CD4-positive, alpha-beta T cell treated with Interleukin-6 for 4 hours (primary cell): ENCODE results near the gene FAM83E.
"Not testable (repeated sequence)": the region's sequence is repeated elsewhere in the genome, so short reads cannot be mapped to it uniquely, and the experiment has no call there.

Experiments
- DNase-seq: peaks from one replicate; pipeline ENCODE4 v3.0.0-alpha.2; 2020; ENCODE audit warnings: mixed read lengths

FAM83E gene

DNA sequence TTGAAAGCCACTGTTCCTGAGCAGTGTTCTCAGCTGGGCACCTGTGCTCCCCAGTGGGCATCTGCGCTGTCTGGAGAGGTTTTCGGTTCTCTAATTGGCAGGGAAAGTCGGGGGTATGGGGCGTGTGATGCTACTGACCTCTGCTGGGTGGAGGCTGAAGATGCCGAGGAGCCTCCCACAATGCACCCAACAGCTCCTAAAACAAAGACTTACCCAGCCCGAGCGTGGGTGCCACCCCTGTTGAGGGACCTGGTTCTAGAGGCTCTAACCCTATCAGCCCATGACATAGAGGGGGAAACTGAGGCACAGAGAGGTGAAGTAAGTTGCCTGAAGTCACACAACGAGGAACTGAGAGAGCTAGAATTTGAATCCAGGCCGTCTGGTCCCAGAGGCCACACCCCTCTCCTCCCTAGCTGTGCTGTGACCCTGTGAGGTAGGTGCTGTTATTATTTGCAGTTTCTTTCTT, 6.0 kb downstream of the FAM83E start:
- DNase-seq, result peak; percentile 72

DNA sequence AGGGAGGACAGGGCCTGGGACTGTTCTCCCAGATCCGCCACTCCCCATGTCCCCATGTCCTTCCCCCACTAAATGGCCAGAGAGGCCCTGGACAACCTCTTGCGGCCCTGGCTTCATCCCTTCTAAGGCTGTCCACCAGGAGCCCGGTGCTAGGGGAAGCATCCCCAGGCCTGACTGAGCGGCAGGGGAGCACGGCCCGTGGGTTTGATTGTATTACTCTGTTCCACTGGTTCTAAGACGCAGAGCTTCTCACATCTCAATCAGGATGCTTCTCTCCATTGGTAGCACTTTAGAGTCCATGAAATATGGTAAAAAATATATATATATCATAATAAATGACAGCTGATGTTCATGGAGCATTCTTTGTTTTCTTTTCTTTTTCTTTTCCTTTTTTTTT, 7.5 kb downstream of the FAM83E start:
- no peak for DNase-seq

DNA sequence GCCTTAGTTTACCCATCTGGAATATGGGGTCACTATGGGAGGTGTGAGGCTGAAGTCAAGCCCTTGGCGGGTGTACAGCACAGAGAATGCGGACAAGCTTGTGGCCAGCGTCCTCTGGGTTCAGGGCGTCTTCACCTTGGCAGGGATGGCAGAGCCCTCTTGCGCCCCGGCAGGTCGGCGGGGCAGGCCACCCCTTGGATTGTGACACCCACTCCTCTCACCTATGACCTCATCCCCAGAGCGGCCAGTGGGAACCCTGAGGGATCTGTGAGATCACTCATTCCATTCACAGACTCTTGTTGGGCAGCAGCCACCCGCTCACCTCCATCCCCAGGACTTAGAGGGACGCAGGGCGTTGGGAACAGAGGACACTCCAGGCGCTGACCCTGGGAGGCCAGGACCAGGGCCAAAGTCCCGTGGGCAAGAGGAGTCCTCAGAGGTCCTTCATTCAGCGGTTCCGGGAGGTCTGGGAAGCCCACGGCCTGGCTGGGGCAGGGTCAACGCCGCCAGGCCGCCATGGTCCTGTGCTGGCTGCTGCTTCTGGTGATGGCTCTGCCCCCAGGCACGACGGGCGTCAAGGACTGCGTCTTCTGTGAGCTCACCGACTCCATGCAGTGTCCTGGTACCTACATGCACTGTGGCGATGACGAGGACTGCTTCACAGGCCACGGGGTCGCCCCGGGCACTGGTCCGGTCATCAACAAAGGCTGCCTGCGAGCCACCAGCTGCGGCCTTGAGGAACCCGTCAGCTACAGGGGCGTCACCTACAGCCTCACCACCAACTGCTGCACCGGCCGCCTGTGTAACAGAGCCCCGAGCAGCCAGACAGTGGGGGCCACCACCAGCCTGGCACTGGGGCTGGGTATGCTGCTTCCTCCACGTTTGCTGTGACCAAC, 8.2 kb downstream of the FAM83E start, which contains the start of gene SPACA4:
Gene SPACA4, plus strand, starts transcription at position 280 of the 896 bp plus-strand sequence. Its CDS starts 237 bp downstream, at position 517.
- DNase-seq, result no peak

DNA sequence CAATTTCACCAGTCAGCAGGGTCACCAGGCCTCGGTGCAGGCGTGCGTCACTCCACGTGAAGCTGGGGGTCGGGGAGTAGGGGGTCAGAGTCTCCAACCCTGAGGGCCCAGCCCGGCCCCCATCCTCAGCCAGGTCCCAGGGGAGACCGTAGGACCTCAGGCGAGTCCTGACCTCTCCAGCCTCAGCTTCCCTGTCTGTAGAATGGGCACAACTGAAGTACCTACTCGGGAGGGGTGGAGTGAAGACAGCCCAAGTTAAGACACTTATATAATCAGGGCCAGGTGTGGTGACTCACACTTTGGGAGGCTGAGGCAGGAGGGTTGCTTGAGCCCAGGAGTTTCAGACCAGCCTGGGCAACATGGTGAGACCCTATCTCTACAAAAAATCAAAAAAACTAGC, 11.0 kb downstream of the FAM83E start:
- DNase-seq, result no peak

DNA sequence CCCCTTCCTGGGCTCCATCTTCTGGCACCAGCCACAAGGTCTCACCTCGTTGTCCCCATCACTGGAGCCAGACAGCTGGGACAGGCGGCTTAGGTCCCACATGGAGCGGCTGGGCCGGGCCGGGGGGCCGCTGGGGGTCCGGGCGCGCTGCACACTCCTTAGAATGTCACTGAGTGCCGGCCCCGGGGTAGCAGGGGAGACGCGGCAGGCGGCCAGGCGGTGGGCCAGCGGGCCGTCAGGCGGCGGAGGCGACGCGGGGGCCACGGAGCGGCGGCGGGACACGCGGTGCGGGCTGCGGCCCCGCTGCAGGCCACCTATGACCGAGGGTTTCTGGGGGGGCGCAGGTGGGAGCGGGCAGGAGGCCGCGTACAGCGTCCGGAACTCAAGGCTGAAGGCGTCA, 11.4 kb downstream of the FAM83E start:
- no peak for DNase-seq

DNA sequence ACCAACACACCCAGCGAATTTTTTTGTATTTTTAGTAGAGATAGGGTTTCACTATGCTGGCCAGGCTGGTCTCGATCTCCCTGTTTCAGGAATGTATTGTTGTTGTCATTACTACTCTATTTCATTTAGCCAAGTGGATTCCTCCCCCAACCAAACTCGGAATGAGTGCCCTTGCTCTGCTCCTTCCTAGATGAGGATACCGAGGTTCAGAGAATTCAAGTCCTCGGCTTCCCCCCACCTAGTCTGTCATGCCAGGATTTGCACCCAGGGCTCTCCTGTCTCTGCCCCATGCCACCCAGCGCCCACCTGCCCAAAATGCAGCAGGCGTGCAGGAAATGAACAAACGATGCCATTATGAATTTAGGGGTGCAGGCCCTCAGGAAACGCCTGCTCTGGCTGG, 11.9 kb downstream of the FAM83E start:
- DNase-seq, result no peak

DNA sequence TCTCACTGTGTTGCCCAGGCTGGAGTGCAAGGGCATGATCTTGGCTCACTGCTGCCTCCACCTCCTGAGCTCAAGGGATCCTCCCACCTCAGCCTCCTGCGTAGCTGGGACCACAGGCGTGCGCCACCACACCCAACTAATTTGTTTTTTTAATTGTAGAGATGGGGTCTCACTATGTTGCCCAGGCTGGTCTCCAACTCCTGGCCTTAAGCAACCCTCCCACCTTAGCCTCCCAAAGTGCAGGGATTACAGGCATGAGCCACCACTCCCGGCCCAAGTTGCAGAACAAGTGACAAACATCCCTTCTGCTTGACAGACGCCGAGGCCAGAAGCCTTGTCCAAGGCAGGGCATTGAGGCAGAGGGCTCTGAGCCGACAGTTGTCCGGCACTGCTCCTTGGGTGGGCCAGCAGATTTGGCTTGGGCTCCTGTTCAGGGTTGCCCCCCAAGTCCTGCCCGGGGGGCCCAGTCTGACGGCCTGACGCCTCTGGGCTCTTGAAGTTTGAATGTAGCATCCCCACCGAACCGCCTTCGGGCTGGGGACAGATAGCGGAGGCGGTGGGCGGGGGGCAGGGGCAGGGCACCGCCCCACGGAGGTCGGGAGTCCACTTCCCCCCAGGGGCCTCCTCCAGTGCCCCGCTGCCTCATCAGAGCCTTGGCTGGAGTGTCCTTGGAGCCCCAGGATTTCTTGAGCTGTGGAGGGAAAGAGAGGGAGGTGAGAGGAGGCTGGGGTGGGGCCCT, 14.0 kb downstream of the FAM83E start:
- no peak for DNase-seq

DNA sequence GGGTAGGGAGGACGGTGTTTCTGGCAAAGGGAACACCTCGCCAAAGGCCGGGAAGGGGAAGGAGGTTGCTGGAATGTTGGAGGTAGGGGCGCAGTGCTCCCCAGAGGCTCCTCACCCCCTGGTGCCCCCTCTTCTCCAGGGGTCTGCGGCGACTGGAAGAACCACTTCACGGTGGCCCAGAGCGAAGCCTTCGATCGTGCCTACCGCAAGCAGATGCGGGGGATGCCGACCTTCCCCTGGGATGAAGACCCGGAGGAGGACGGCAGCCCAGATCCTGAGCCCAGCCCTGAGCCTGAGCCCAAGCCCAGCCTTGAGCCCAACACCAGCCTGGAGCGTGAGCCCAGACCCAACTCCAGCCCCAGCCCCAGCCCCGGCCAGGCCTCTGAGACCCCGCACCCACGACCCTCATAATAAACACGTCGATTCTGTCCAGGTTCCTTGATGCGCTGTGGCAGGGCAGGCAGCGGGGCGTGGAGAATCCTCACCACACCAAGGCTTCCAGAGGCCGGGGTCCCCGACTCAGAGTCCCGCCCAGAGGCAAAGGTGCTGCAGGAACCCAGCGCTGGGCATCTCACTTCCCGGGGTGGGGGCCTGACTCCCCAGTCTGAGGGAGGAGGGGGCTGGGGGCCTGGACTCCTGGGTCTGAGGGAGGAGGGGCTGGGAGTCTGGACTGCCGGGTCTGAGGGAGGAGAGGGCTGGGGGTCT, 15.7 kb downstream of the FAM83E start:
- DNase-seq, result no peak

DNA sequence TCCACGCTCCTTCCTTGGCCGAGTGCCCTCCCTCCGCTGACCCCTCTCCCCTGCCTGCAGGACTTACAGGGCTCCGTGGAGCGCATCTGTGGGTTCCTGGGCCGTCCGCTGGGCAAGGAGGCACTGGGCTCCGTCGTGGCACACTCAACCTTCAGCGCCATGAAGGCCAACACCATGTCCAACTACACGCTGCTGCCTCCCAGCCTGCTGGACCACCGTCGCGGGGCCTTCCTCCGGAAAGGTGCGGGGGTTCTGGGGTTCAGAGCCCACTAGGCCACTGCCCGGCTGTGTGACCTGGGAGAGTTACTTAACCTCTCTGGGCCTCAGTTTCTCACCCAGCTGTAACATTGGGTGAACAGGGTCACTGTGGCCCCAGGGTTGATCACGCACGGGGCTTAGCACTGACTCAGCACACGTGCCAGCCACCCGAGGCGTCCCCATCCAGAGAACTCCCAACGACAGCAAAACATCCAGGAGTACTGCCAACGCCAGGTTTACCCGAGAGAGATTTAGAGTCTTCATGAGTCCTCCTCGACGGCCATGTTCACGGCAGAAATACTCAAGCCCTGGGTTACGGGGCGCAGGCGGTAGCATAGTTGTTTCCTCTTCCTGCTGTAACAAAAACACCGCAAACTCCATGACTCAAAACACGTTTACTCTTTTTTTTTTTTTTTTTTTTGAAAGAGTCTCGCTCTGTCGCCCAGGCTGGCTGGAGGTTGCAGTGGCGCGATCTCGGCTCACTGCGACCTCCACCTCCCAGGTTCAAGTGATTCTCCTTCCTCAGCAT, 18.0 kb downstream of the FAM83E start:
- DNase-seq, result peak; percentile 62

DNA sequence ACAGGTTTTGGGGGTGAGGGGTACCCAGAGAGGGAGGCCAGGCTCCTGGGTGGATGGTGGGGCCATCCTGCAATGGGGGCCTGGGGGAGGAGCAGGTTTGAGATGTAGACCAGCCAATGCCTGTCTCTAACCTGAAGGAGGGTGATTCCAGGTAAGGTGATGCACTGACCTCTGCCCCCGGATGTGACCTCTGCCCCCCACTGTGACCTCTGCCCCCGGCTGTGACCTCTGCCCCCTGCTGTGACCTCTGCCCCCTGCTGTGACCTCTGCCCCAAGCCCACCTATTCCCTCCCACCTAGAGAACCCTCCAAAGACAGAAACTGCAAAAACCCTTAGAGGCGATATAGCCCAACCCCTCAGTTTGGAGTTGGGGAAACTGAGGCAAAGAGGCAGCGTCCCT, 18.6 kb downstream of the FAM83E start:
- no peak for DNase-seq

DNA sequence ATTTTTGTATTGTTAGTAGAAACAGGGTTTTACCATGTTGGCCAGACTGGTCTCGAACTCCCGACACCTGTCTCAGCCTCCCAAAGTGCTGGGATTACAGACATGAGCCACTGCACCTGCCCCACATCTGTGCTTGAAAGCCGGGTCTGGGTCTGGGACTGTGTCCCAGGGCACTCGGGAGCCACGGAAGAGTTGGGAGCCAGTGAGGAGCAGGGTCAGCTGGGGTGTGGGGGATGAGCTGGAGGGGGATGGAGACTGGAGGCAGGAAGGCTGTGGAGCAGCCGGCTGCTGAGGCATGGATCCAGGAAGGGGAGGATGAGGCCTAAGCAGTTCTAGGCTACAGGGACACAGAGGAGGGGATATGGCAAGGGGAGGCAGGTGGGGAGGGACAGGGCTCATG, 19.0 kb downstream of the FAM83E start:
- no peak for DNase-seq

DNA sequence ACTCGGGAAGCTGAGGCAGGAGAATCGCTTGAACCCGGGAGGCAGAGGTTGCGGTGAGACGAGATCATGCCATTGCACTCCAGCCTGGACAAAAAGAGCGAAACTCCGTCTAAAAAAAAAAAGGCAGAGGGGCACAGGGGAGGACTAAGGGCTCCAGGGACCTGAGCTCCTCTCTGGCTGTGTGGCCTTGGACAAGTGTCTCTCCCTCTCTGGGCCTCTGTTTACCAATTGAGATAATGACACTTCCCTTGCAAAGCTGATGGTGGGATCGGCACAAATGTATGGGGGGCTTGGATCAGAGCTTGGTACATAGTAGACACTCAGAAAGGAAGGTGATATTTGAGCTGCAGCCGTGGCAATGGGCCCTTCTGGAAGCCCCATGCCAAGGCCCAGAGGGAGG, 19.7 kb downstream of the FAM83E start:
- DNase-seq, result no peak

DNA sequence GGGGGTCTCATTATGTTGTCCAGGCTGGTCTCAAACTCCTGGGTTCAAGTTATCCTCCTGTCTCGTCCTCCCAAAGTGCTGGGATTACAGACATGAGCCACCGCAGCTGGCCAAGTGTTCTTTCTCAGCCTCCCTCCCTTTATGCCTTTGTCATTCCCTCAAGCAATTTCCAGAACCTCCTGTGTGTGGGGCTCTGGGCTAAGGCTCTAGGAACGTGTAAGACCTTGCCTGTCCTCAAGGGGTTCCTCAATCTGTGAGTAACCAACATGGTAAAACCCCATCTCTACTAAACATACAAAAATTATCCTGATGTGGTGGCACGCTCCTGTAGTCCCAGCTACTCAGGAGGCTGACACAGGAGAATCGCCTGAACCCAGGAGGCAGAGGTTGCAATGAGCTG, 23.9 kb downstream of the FAM83E start:
- no peak for DNase-seq

DNA sequence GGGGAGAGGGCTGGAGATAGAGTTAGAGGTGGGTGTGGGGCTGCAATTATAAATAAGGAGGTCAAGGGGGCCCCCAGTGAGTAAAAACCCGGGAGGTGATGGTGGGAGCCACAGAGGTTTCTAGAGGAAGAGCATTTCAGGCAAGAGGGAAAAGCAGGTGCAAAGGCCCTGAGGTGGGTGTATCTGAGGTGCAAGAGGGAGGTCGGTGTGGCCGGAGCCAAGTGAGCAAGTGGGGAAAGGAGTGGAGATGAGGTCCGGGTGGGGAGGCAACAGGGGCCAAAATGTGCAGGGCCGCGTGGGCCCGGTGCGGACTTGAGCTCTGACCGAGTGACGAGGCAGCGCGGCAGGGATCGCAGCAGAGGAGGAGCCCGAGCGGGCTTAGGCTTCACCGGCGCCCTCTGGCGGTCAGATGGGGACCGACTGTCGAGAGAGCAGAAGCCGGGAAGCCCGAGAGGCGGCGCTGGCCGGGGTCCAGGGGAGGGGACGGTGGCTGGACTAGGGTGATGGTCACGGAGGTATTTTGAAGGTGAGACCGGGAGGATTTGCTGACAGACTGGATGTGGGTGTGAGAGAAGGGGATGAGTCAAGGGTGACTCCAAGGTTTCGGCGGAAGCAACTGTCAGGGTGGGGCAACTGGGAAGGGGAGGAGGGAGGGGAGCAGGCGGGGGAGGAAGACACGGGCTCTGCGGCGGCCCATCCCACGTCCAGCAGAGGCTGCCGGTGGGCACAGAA, 26.0 kb downstream of the FAM83E start:
- DNase-seq, result peak; percentile 90

DNA sequence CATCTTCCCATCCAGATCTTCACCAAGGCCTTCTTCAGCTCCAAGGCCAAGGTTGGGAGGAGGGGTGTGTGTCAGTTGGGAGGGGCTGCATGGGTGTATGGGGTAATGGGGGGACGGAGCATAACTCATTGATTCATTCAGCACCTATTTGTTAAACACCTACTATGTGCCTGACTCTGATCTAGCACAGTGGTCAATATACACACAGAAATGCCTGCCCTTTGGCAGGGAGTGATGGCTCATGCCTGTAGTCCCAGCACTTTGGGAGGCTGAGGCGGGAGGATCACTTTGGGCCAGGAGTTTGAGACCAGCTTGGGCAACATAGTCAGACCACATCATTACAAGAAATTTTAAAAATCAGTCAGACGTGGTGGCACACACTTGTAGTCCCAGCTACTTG, 27.5 kb downstream of the FAM83E start:
- no peak for DNase-seq

DNA sequence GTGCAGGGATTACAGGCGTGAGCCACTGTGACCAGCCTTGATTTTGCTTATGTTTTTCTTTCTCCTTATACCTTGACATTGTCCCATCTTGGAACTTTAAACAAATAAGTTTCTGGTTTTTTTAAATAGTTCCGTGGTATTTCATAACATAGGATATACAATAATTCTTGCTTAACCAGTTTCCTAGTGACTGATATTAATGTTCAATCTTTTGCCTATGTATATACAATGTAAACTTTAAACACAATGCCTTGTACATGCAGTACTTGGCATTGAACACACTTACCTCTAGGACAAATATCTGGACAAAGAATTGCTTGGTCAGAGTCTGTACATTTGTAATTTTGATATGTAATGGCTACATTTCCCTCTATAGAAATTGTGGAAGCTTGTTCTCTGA, 32.7 kb downstream of the FAM83E start:
- DNase-seq, result no peak

DNA sequence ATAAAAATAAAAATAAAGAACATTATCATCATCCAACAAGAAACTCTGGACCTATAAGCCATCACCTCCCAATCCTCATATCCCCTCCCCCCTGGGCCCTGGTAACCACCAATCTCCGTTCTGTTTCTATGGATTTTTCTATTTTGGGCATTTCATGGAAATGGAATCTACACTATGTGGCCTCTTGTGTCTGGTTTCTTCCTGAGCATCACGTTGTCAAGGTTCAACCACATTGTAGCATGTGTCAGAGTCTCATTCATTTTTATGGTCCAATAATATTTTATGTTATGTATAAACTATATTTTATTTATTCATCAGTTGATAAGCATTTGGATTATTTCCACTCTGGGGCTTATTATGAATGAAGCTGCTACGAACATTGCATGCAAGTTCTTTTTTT, 36.0 kb downstream of the FAM83E start:
- no peak for DNase-seq

DNA sequence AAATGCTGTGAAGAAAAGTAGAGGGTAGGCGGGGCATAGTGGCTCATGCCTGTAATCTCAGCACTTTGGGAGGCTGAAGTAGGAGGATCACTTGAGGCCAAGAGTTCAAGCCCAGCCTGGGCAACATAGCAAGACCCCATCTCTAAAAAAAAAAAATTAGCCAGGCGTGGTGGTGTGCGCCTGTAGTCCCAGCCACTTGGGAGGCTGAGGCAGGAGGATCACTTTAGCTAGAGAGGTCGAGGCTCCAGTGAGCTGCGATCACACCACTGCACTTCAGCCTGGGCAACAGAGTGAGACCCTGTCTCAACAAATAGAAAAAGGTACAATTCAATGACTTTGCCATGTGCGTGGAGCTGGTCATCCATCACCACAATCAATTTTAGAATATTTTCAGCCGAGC, 37.0 kb downstream of the FAM83E start:
- DNase-seq, result not testable (repeated sequence)

DNA sequence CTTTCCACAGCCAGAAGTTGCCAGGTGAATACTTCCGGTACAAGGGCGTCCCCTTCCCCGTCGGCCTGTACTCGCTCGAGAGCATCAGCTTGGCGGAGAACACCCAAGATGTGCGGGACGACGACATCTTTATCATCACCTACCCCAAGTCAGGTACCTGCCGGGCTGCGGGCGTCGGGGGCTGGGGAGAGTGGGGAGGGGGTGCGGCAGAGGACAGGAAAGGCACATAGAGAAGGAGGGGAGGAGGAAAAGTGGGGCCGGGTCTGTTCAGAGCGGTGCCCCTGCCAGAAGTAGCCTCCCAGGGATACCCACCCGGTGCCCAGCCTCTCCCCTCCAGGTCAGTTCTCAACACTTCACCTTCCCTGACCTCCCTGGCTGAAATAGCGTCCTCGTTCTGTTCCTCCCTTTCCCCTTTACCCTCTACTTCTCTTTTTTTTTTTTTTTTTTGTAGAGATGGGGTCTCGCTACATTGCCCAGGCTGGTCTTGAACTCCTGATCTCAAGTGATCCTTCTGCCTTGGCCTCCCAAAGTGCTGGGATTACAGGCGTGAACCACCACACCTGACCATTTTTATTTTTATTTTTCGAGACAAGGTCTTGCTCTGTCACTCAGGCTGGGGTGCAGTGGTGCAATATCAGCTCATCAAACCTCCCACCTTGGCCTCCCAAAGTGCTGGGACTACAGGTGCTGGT, 38.8 kb downstream of the FAM83E start:
- no peak for DNase-seq

DNA sequence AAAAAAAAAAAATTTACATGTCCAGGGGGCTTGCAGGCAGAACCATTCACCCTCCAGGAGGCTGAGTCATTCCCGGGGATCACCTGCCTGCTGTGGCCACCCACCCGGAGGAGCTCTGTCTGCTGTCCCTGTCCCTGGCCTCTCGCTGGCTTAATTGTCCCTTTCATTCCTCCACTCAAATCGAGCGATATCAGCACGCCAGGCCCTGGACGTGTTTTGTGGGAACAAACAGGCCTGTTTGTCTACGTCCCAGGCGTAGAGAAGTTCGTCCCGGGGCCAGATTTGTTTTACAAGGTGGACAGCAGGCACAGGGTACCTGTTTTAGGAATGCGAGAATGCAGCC, 41.7 kb downstream of the FAM83E start:
- DNase-seq, result no peak
